ENCODE measurements around the gene GLYR1. TPM values are rescaled to one million over a fixed set of nuclear protein-coding genes. Genes with fewer than 3 reads are reported as not detected.
"Not testable (repeated sequence)": the region's sequence is repeated elsewhere in the genome, so short reads cannot be mapped to it uniquely, and the experiment has no call there.

The GLYR1 gene
- total RNA-seq = 115 and 120 TPM in 2 replicates

DNA sequence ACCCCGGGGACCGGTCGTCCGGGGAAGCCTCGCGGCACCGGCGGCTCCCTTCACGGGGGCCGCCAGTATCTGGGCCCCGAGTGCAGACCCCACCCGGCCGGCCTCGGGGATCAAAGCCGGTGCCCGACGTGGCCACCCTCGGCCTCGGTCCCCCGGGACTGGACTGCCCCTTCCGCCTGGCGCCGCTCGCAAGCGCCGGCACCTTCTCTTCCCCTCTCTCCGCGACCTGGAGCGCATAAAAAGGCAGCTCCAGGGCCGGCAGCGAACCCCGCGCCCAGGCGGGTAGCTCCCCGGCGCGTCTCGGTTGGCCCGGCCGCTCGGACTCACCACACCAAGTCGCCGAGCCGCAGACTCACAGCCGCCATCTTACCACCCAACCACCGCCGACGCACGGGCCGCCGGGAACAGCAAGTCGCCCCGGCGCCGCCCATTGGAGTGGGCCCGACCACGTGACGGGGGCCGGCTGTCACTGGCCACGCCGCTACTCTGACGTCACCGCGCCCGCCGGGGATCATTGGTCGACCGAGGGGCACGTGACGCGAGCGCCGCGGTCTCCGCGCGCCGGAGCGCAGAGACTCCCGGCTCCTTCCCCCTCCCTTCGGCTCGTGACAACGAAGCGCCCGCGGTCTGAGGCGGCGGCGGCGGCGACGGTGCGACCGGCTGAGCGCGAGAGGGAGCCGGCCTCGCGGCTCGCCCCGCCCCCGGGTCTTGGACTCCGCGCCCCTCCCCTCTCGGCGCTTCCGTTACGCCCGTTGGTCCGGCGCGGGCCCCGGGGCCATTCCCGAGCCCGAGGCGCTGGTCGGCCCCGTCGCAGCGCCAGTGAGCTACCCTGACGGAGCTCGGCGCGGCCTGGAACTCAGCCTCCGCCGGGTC lies at the start of gene GLYR1, which contains the start of gene UBN1:
Gene GLYR1, minus strand, starts transcription at position 388 of the 873 bp plus-strand sequence. Its CDS starts 23 bp downstream, at position 365.
Gene UBN1, plus strand, starts transcription at position 581 of the 873 bp plus-strand sequence. CDS start 5,437 bp downstream, outside the sequence.
- intact Hi-C loops (cut with micrococcal nuclease) = loop anchor here (1.0 to 5.0 kb wide), 14 partner anchors 45 to 540 kb away; partner anchors contain the start of genes ALG1, ANKS3, DNAAF8 and DNAJA3

DNA sequence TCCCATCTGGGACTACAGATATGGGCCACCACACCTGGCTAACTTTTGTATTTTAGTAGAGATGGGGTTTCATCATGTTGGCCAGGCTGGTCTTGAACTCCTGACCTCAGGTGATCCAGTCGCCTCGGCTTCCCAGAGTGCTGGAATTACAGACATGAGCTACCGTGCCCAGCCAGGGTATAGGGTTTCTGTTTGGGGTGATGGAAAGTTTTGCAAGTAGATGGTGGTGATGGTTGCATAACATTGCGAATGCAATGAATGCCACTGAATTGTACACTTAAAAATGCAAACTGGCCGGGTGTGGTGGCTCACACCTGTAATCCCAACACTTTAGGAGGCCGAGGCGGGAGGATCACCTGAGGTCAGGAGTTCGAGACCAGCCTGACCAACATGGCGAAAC lies 49.7 kb upstream of the GLYR1 start:
- intact Hi-C loops (cut with micrococcal nuclease) = not testable (repeated sequence)

DNA sequence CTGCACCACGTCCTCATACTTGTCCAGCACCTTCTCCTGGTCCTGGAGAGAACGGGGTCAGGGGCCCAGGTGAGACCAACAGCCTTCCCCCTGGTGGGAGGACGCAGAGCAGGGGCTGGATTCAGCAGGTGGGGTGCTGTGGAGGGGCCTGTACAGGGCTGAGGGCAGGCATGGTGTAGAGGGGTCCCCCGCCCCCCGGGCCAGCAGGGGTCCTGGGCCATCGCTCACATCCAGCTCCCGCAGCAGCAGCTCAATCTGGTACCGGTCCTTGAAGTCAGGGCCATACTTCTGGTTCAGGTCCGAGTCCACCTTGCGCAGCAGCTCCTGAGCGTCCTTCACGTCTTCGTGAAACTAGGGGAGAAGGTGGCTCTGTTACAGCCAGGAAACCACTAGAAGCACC lies 48.3 kb upstream of the GLYR1 start:
- intact Hi-C loops (cut with micrococcal nuclease) = no loop called here

DNA sequence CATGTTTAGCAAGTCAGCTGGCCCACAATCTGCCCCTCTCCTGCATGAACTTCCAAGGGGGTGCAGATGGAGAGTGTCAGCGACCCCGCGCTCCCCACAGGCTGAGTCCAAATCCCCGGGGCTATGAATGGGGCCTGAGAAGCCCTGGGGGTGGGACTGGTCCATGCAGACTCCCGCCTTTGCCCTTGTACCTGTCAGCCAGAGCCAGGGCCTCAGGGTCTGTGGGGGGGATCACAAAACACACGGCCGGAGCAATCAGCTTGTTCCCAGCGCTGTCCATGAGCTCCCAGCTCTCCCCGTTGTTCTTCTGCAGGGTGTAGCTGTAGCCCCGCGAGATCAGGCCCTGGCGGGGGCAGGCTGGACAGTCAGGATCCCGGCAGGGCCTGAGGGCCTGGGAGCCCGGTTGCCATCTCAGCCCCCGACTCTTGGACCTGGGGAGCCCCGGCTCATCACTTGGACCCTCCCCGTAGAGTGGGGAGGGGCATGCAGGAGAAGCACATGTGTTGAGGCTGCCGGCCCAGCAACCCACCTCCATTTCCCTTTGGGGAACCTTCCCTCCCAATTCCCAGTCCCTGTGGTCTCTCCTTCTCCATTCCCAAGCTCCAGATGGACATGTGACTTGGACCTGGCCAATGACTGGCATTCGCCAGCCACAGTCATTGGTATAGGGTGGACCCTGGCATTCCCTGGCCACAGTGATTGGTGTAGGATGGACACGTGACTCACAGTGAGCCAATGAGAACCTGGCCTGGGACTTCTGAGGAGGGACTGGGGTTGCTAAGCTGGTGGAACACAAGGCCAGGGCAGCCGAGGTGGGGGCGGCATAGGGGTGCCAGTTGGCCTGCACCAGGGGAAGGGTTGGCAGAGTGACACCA lies 47.4 kb upstream of the GLYR1 start:
- intact Hi-C loops (cut with micrococcal nuclease) = no loop called here

DNA sequence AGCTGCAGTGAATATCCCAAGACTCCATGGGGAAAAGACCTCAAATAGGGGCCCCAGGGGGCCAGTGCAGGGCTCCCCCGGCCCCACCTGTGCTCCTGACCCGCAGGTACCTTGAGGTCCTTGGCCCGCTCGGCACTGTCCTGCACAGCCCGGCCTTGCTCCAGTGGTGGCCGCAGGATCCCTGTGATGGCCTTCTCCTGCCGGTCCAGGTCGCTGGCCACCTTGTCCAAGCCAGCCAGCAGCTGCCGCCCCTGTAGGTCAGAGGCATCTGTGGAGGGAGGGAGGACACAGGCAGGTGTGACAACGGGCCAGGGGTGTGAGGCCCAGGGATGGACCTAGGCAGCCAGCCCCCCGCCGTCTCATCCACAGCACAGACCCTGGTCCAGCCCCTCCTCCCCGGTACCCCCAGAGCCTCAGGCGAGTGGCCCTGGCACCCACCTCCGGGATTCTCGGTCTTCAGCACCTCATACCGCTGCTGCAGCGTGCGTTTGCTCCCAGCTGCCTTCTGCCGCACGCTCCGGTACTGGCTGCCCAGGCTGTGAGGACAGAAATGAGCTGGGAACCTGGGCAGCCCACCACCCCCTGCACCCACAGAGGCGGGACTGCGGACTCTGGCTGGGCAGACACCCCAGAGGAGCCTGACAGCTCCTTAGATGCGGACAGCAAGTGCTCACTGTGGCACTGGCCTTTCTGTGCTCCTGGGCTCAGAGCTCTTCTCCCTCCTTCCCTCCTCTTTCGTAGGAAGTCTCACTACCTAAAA lies 46.2 kb upstream of the GLYR1 start:
- intact Hi-C loops (cut with micrococcal nuclease) = no loop called here

DNA sequence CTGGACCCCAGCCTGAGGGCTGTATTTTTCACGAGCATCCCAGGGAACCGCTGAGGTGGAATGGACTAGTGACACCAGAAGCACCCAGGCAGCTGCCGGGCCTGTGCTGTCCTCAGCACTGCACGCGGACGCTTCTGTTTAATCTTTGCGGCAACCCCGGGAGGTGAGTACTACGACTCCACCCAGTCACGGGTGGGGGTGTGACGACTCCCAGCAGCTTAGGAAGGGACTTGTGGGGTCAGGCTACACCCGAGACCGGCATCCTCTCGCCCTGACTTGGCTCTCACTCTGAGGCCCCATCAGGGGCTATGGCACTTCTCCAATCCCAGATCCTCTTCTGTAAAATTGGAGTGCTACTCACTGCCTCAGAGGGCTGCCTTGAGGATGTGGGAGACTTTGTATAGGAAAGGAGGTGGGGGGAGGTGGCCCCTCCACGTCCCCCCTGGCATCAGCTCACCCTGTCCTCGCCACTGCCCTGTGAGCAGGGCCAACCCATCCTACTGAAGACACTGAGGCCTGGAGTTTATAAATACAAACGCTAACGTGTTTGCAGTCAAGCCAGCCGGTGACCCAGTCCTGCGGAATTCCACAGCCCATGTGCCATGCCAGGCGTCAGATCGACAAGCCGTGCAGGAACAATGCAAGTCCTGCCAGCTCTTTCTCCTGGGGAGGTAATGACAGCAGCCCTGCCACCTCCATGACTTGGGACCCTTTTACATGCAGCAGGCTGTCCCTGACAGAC lies 45.4 kb upstream of the GLYR1 start:
- intact Hi-C loops (cut with micrococcal nuclease) = no loop called here

DNA sequence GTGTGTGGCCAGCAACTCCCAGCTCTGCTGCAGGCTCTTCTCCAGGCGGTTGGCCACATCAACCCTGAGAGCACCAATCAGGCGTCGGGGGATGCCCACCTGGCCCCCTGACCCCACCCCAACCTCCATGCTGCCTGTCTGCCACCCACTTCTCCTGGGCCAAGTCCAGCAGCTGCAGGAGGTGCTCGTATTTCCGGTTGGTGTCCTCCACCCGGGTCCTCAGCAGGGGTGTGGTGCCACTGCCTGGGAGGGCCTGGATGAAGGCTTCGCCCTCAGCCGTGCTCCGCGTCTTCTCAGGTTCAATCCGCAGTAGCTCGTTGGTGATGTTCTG lies 44.8 kb upstream of the GLYR1 start:
- intact Hi-C loops (cut with micrococcal nuclease) = no loop called here

DNA sequence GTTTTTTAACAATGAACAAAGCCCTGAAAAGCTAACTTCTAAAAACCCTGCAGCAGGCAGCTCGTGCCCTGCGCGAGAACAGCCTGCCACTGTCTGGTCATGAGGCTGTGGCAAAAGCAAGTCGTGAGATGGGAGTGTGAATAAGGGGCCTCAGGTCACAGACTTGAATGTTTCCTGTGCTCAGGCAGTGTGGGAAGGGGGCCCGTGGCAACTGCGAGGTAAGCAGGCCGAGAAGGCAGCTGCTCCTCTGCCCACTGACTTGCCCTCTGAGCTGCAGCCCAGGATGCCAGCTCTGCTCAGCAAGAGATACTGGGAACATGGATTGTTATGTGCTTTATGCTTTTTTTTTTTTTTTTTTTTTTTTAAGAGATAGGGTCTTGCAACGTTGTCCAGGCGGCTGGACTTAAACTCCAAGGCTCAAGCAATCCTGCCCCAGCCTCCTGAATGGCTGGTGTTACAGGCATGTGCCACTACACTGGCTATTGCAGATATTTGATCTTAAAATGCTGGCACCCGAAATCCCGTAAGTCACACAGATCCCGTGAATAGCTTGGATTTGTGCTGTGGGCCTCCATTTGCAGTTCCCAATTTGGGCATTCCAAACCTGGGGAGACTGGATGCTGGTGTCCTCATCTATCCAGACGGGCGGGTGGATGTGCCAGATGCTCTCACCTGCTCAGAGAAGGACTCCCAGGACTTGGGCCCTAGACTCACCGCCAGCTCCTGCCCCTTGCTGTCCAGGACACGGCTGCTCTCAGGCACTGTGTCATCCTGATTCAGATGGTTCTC lies 44.2 kb upstream of the GLYR1 start:
- intact Hi-C loops (cut with micrococcal nuclease) = no loop called here

DNA sequence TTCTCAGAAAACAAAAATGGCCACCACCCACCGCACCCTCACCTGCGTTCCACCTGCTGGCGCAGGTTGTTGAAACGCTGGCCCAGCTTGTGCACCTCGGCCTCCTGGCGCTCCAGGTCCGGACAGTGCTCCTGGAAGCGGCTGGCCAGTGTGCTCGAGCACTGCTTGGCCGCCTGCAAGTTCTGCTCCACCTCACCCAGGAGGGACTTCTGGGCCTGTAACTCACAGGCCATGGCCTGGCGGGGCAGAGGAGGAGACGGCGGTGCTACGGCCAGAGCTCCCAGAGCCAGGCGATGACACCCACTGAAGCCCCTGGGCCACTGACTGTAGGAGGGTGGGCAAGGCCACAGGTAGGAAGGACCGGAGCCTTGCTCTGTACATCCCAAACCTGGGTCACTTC lies 43.6 kb upstream of the GLYR1 start:
- intact Hi-C loops (cut with micrococcal nuclease) = no loop called here

DNA sequence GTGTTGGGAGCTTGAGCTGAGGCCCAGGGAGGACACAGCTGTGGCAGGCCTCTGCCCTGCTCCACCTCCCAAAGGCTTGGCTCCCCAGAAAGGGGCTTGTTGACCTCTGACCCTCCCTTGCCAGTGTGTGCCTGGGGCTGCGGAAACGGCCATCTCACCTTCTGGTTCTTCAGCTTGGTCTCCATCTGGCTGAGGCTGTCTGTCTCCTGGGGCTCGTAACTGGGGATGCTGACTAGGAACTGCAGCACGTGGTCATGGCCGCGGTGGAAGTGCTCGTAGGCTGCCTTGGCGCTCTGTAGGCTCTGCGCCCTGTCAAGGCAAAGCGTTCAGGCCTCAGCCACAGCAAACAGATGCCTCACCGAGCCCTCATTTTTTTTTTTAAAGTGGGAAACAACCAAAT lies 42.9 kb upstream of the GLYR1 start:
- intact Hi-C loops (cut with micrococcal nuclease) = no loop called here

DNA sequence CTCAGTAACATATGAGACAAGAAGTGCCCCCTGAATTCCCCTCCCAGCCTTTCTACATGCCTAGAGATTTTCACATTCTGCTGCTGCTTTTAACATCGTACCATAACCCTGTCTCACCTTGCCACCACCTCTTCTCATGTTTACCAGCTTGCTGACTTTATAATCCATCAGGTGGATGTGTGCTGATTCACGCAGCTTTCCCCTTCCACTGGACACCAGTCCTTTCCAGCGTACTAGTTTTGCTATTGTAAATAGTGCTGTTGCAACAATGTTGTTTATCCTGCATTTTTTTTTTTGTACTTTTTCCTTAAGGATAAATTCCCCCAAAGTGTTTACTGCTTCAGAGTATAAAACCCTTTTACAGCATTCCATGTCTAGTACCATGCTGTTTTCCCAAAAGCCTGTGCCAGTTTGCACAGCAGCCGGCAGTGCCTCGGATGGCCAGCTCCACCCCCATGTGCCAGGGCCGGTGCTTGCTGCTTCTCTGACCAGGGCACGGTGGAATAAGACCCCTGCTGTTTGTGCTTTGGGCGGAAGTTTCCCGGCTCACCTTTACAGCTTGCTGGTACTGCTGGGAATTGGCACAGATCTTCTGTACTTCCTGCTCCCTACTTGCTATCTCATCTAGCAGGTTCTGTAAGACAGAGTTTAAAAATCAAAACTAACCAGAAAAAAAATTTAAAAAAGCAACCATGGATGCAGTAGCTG lies 41.5 kb upstream of the GLYR1 start:
- intact Hi-C loops (cut with micrococcal nuclease) = no loop called here

DNA sequence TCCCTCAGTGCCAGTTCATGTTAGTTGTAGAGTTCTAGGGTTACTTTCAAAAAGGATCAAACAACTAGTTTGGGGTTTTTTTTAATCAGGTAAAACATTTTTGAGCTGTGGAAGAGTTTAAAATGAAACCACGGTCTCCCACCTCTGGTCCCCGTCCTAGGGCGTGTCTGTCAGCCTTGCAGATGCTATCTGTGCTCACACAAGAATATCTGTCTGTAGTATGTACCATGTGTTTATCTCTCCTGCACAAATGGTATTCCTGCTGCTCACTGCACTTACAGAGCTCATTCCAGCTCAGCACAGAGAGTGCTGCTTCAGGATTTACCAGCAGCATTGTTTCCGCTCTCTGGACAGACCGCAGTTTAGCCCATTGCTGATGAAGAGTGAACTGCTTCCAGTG lies 39.1 kb upstream of the GLYR1 start:
- intact Hi-C loops (cut with micrococcal nuclease) = no loop called here

DNA sequence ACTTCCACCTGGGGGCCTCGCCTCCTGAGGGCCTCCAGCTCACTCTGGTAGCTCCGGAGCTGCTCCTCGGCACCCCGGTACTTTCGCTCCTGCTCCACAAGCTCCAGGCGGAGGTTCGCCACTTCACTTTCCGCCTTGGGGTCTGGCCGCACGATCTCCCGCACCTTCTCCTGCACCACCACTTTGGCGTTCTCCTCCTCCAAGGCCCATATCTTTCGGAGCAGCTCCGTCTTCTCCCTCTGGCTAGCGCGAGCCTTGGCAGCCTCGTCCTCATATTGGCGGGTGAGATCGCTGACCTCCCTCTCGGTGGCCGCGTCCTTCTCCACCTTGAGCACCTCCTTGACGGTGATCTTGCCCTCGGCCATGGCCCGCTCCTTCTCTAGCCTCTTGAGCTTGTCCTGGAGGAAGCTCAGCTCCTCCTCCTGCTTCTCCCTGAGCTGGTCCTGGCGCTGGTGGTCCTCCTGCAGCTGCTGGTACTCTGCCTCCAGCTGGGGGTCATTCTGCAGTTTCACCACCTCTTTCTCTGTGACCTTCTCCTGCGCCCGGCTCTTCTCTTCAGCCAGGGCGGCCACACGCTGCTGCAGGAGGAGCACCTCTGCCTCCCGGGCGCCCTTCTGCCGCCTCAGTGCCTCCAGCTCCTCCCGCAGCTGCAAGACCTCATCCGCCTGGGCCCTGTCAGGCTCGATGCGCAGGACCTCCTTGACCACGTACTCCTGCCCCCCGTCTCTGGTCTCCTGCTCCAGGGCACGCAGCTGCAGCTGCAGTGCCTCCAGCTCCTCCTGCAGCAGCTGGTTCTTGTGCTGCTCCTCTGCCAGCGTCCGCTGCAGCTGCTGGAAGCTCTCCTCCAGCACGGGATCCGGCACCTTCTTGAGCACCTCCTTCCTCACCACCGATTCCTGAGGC lies 38.1 kb upstream of the GLYR1 start:
- intact Hi-C loops (cut with micrococcal nuclease) = no loop called here

DNA sequence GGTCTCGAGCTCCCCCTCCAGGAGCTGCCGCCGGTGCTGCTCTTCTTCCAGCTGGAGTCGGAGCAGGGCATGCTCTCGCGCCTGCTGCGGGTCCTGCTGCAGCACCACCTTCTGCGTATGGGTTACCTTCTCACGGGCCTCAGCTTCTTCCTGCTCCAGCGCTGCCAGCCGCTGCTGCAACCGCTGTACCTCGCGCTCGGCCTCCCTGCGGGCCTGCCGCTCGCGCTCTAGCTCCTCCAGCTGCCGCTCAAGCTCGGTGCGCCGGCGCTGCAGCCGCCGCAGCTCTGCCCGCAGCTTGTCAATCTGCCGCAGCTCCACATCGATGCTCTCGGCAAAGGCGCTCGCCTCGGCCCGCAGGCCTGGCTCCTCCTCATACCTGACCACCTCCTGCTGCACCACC lies 37.1 kb upstream of the GLYR1 start:
- intact Hi-C loops (cut with micrococcal nuclease) = no loop called here

DNA sequence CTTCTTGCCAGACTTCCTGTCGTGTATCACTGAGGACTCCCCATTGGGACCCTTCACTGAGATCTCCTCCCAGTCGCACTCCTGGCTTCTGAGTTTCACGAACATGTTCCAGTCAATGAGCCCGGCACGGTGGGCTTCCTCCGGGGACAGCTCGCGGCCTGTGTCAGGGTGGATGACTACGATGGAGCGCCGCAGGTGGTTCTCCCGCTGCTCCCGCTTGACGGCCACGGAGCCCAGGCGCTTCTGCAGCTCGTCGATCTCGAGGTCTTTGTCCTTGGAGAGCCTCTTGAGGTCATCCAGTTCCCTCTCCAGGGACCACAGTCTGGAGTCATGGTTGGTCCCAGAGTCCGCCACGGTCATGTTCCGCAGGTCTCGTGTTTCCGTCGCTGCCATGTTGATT lies 36.4 kb upstream of the GLYR1 start:
- intact Hi-C loops (cut with micrococcal nuclease) = no loop called here

DNA sequence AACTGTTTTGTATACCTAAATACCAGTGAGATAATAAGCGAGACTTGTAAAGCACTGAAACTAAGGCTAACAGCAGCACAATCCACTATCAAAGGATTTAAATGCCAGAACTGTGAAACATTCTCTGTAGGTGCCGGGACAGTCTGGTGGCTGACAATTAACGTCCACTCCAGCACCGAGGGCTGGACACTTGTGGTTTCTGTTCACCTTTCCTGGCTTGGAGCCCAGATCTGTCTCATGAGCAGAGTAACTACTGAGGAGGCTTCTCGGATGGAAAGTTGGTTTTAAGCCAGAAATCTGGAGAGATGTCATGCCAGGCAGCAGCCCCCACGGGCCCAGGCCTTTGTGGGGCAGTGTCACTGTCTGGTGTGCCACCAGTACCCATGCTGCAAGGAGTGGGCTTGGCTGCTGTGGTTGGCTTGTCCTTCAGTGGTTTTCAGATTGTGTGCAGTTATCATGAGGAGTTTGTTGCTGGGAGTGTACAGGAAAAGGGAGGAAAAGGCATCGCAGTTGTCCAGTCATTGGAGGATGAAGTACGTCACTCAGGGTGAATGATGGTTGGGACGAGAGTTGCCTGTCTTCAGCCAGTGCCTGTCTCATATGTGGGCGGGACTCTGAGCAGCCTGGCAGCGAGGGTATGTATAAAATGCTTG lies 35.7 kb upstream of the GLYR1 start:
- intact Hi-C loops (cut with micrococcal nuclease) = no loop called here

DNA sequence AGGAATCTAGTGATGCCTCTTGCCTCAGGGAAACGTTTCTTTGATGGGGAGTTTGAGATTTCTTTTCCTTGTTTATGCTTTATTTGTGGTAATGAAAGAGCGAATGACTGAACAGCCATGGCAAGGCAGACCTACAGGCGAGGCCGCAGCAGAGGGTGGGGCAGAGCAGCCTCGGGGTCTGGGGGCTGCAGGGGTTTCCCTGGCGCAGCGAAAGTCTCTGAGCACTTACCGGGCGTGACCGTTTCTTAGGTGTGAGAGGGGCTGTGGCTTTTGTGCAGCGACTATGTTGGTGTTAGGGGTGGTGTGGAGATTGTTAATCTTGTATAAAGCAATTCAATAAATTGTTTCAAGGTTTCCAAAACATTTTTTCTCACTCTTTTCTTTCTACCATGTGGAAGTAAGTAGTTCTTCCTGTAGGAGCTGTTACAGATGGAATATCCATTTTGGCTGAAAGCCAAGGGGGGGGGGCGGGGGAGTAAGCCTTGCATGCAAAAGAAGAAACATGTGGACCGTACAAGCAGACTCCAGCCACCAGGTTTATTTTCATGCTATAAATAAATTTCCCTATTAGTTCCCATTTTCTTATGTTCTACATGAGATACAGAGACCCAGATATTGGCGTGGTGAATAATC lies 35.0 kb upstream of the GLYR1 start:
- intact Hi-C loops (cut with micrococcal nuclease) = no loop called here
